ENCODE data around the gene SERPINB1.
"Not testable (repeated sequence)": the region's sequence is repeated elsewhere in the genome, so short reads cannot be mapped to it uniquely, and the experiment has no call there.

SERPINB1 gene

GRCh38 chr6:2866171-2866846 is 24.6 kb upstream of the SERPINB1 start:
- DNase-seq (ENCODE audit: low spot score): no peak

DNA sequence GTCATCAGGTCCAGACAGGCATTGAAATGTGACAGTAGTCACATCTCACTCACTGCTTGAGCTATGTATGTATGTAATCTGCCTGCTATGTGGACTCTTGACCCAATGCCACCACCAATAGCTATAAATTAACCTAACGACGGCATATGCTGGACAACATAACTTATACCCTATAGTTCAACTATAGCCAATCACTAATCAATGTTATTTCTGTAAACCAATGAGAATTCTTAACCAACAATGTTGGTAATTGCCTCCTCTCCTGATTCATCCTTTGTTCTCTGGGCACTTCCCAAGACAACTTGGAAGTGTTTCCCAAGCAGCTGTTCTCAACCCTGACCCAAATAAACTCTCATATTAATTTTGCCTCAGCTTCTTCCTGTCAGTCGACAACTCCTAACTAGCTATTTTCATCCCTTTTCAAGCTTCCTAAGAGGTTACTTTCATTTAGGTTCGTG is 24.1 kb upstream of the SERPINB1 start:
- DNase-seq (ENCODE audit: low spot score): no peak

DNA sequence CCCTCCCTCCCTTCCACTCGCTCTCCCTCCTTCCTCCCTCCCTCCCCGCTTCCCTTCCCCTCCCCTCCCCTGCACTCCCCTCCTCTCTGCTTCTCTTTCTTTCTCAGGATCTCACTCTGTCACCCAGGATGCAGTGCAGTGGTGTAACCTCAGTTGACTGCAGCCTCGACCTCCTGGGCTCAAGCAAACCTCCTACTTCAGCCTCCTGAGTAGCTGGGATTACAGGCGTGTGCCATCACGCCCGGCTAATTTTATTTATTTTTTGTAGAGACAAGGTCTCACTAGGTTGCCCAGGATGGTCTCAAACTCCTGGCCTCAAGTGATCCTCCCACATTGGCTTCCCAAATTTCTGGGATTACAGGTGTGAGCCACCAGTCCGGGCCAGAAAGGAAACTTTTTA is 23.6 kb upstream of the SERPINB1 start:
- DNase-seq (ENCODE audit: low spot score): no peak

GRCh38 chr6:2863901-2864300 is 22.2 kb upstream of the SERPINB1 start:
- DNase-seq (ENCODE audit: low spot score): no peak

DNA sequence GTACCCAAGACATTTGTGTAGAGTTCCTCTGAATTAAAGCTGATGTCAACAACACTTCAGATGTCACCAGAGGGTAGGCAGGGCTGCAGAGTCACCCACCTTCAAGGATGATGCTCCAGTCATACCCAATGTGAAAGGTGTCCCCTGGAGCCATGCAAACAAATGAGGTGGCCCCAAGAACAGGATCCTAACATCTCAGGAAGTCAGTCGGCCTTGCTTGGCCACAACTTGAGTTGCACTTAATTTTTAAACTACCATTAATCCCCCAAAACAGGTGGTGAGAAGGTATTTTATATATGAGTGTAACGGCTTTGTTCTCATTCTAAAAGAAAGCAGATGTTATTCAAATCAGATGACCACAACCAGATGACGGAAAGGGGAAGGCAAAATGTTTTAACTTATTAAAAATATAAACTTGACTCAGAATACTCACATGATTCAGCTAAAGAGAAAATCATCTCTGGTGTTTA is 21.1 kb upstream of the SERPINB1 start:
- no peak for DNase-seq (ENCODE audit: low spot score)

DNA sequence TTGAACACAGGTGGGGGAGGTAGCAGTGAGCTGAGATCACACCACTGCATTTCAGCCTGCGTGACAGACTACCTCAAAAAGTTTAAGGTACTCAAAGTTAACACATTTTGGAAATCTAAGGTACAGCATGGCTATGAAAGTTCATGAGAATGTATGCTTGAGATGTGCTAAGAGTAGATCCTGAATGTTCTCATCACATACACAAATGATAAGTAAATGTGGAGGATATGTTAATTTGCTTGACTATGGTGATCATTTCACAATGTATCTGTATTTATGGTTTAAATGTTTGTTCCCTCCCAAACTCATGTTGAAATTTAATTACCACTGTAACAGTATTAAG is 20.1 kb upstream of the SERPINB1 start:
- no peak for DNase-seq (ENCODE audit: low spot score)

DNA sequence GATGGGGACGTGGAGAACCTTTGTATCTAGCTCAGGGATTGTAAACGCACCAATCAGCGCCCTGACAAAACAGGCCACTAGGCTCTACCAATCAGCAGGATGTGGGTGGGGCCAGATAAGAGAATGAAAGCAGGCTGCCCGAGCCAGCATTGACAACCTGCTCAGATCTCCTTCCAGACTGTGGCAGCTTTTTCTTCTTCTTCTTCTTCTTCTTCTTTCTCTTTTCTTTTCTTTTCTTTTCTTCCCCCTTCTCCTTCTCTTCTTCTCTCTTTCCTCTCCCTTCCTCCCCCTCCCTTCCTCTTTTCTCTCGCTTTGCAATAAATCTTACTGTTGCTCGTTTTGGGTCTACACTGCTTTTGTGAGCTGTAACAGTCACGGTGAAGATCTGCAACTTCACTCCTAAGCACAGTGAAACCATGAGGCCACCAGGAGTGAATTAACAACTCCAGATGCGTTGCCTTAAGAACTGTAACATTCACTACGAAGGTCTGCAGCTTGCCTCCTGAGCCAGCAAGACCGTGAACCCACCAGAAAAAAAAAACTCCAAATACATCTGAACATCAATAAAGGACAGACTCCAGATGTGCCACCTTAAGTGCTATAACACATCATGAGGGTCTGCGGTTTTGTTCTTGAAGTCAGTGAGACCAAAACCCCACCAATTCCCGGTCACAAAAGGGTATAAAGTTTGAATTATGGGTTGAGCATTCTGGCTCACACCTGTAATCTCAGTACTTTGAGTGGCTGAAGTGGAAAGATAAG is 19.6 kb upstream of the SERPINB1 start:
- no peak for DNase-seq (ENCODE audit: low spot score)

DNA sequence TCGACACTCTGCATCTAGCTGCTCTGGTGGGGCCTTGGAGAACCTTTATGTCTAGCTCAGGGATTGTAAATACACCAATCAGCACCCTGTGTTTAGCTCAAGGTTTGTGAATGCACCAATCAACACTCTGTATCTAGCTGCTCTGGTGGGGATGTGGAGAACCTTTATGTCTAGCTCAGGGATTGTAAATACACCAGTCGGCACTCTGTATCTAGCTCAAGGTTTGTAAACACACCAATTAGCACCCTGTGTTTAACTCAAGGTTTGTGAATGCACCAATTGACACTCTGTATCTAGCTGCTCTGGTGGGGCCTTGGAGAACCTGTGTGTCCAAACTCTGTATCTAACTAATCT is 19.0 kb upstream of the SERPINB1 start:
- DNase-seq (ENCODE audit: low spot score): not testable (repeated sequence)

DNA sequence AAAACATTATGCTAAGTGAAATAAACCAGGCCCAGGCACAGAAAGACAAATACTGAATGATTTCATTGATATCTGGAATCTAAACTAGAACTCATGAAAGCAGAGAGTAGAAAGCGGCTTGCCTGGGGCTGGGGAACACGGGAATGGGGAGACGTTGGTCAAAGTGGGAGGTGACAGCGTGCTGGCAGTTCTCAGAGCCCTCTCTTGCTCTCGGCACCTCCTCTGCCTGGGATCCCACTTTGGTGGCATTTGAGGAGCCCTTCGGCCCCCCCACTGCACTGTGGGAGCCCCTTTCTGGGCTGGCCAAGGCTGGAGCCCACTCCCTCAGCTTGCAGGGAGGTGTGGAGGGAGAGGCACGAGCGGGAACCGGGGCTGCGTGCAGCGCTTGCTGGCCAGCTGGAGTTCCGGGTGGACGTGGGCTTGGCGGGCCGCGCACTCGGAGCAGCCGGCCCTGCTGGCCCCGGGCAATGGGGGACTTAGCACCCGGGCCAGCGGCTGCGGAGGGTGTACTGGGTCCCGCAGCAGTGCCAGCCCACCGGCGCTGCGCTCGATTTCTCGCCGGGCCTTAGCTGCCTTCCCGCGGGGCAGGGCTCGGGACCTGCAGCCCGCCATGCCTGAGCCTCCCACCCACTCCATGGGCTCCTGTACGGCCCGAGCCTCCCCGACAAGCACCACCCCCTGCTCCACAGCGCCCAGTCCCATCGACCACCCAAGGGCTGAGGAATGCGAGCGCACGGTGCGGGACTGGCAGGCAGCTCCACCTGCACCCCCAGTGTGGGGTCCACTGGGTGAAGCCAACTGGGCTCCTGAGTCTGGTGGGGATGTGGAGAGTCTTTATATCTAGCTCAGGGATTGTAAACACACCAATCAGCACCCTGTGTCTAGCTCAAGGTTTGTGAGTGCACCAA is 18.4 kb upstream of the SERPINB1 start:
- not testable (repeated sequence) for DNase-seq (ENCODE audit: low spot score)

DNA sequence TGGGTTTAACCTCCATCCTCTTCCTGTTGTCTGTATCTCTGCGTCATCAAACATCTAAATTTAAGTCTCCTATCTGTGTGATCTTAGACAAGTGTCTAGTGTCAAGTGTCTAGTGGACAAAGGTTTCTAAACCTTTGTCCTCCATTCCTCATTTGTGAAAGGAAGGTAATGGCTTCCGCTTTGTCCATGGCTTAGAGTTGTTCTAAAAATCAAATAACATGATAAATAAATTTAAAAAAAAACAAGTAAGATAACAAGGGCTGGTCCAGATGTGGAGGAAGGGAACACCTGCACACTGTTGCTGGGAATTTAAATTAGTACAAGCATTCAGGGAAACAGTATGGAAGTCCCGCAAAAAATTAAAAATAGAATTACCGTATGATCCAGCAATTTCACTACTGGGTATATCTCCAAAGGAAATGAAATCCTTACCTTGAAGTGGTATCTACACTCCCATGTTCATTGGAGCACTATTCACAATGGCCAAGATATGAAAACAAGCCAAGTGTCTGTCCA is 17.6 kb upstream of the SERPINB1 start:
- no peak for DNase-seq (ENCODE audit: low spot score)

GRCh38 chr6:2857580-2858337 is 16.1 kb upstream of the SERPINB1 start:
- DNase-seq (ENCODE audit: low spot score): no peak

- DNase-seq (ENCODE audit: low spot score): no peak
Measured at GRCh38 chr6:2857185-2857579, 15.5 kb upstream of the SERPINB1 start.

DNA sequence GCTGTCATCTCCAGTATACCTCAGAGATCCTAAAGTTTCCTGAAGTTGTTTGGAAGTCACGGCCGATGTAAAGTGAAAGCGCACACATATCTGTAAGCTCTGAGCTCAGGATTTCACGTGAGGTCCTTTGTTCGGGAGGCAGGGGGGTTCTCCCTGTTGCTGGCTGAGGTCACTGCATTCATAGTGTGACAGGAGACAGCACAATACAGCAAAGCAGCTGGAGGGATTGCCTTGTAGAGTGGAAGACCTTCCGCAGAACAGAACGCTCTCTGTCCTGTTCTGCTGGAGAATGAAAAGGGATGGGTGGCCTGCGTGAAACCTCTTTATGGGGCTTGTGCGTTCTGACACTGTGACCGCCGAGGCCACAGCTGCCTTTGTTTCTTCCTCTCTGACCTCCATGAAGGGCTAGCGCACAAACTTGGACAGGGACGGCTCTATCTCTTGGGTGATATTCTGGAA is 13.4 kb upstream of the SERPINB1 start:
- DNase-seq (ENCODE audit: low spot score): no peak

DNA sequence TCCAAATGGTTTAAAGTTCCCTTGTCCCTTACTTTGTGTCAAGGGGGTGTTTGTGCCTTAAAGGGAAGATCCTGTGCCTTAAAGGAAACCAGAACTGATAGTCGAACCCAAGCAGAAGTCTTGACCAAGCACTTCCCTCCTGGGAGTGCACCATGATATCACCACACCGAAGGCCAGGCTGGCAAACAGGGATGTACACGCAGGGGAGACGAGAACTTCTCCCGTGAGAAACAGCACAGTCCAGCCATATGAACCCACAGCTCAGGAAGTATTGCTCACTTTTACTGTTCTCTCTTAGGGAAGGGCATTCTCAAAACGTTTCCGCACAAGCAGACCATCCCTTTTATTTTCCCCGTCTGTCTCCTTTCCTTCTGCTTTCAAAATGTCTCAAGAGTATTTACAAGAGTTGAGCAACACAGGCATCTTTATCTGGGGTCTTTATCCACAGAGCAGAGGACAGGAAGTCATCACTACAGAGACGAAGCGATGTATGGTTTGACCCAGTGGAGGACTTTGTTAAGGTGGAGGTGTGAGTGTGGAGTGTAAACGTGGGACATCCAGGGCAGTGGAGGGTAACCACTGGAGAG is 12.8 kb upstream of the SERPINB1 start:
- no peak for DNase-seq (ENCODE audit: low spot score)

- peak; percentile 95 for DNase-seq (ENCODE audit: low spot score)
Measured at GRCh38 chr6:2853769-2854395, 12.2 kb upstream of the SERPINB1 start.

GRCh38 chr6:2853378-2853768 is 11.7 kb upstream of the SERPINB1 start:
- not testable (repeated sequence) for DNase-seq (ENCODE audit: low spot score)

DNA sequence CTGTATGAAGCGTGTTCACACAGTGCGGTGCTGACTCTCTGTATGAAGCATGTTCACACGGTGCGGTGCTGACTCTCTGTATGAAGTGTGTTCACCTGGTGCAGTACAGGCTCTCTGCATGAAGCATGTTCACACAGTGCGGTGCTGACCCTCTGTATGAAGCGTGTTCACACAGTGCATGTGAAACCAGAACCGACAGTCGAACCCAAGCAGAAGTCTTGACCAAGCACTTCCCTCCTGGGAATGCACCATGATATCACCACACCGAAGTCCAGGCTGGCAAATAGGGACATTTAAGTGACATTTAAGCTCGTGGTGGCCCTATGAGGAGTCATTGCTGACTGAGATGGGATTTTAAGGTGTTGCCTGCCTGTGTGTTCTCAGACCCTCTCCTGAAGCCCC is 11.3 kb upstream of the SERPINB1 start:
- DNase-seq (ENCODE audit: low spot score): no peak

- DNase-seq (ENCODE audit: low spot score): no peak
Measured at GRCh38 chr6:2852514-2852855, 10.8 kb upstream of the SERPINB1 start.

GRCh38 chr6:2851727-2852513 is 10.3 kb upstream of the SERPINB1 start:
- DNase-seq (ENCODE audit: low spot score): no peak

GRCh38 chr6:2850538-2851113 is 9.0 kb upstream of the SERPINB1 start:
- no peak for DNase-seq (ENCODE audit: low spot score)

Measured in RKO (cell line).